SU-DHL-6 (cell line): ENCODE data around the gene PRORP.

Experiments
- EZH2phosphoT487 ChIP-seq: fragments of 200-600 bp; sonication (generic), shearing (Covaris generic); conservative IDR thresholded peaks from 2 replicates; pipeline ENCODE4 v1.6.1; 2018; ENCODE audit warnings: mild to moderate bottlenecking, antibody characterized with exemption, low read length, moderate library complexity, mixed read lengths
- TF ChIP-seq, protein P1 (sequence below): fragments of 200-600 bp; sonication (generic); IDR thresholded peaks from one replicate; pipeline ENCODE4 v1.5.1; 2017; ENCODE audit warnings: antibody characterized with exemption, mild to moderate bottlenecking, low read length, moderate library complexity; ENCODE audit not compliant: insufficient read depth, poor library complexity, severe bottlenecking

GRCh38 chr14:35088514-35088913, 33.8 kb upstream of the PRORP start:
- TF ChIP-seq, protein P1, sequence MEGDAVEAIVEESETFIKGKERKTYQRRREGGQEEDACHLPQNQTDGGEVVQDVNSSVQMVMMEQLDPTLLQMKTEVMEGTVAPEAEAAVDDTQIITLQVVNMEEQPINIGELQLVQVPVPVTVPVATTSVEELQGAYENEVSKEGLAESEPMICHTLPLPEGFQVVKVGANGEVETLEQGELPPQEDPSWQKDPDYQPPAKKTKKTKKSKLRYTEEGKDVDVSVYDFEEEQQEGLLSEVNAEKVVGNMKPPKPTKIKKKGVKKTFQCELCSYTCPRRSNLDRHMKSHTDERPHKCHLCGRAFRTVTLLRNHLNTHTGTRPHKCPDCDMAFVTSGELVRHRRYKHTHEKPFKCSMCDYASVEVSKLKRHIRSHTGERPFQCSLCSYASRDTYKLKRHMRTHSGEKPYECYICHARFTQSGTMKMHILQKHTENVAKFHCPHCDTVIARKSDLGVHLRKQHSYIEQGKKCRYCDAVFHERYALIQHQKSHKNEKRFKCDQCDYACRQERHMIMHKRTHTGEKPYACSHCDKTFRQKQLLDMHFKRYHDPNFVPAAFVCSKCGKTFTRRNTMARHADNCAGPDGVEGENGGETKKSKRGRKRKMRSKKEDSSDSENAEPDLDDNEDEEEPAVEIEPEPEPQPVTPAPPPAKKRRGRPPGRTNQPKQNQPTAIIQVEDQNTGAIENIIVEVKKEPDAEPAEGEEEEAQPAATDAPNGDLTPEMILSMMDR = no peak
- no peak for TF ChIP-seq EZH2phosphoT487
